ENCODE results near the gene PWWP2B.

Gene PWWP2B

GRCh38 chr10:132466520-132467463 lies 69.8 kb downstream of the PWWP2B start:
- ATAC-seq: no peak
- Mint-ChIP-seq H3K4me3 (no peak overlapping the region), H3K27me3 (peaks cover 17% of the 10 kb centered on the region), H3K9me3 (peaks cover 5% of the 10 kb centered on the region), H3K36me3 (no peaks in the 10 kb centered on the region), H3K4me1 (peaks cover 17% of the 10 kb centered on the region), H3K27ac (no peak overlapping the region)
